Left colon (tissue), 2 donors: ENCODE results near the gene BABAM2. TPM values are rescaled to one million over a fixed set of nuclear protein-coding genes. Genes with fewer than 3 reads are reported as not detected.

ENCODE experiments used
- ATAC-seq: fragments of 200-7000 bp; cut with Tn5 transposase; one replicate; pipeline ENCODE4 v1.9.1; 2020; ENCODE audit warnings: mild to moderate bottlenecking, moderate library complexity
- DNase-seq, 2 donors: peaks; one replicate each; pipeline ENCODE4 v3.0.0-alpha.2; 2020
- intact Hi-C, 2 donors: fragments of 100-400 bp; cut with DNase I in 1 of 2; cut with micrococcal nuclease in 1 of 2; formaldehyde crosslinking; loops; one replicate each; pipeline versions ENCODE4 v1.11.2 to v1.14.0; 2022; cut with DNase I, micrococcal nuclease
- total RNA-seq, 2 donors: library from RNA; stranded (reverse); fragmentation: NEBNext Ultra II Directional; extraction: Animal tissue kit (Norgen Biotek cat#: 25700); gene quantifications; one replicate each; pipeline ENCODE4 v1.2.1, GENCODE V29; 2021
- donor health status: DM: no; HTN: no; CAD: no.
- donor health status: DM: yes; HTN: yes; CAD: no.

BABAM2 gene
- total RNA-seq, 2 donors from 2014 or later: 35.3 to 39.3 TPM

- intact Hi-C loops: no loop called here
- DNase-seq (peak; percentile 41 to 58), ATAC-seq (peak; percentile 88)
Measured at GRCh38 chr2:27929916-27930486, 39.5 kb downstream of the BABAM2 start.

GRCh38 chr2:27931361-27931950 is 40.9 kb downstream of the BABAM2 start:
- DNase-seq (no peak), ATAC-seq (peak; percentile 57)
- intact Hi-C loops: no loop called here

- no peak for DNase-seq
- intact Hi-C loops: no loop called here
- ATAC-seq: no peak
Measured at GRCh38 chr2:27932396-27932795, 41.9 kb downstream of the BABAM2 start.

- ATAC-seq: no peak
- intact Hi-C loops: no loop called here
- no peak for DNase-seq
Measured at GRCh38 chr2:27935026-27935425, 44.5 kb downstream of the BABAM2 start.

- DNase-seq (no peak), ATAC-seq (no peak)
- intact Hi-C loops: no loop called here
Measured at GRCh38 chr2:27940090-27940671, 49.7 kb downstream of the BABAM2 start.

GRCh38 chr2:27940982-27941381 is 50.5 kb downstream of the BABAM2 start:
- ATAC-seq: no peak
- intact Hi-C loops: no loop called here
- no peak for DNase-seq

GRCh38 chr2:27942612-27943547 is 52.4 kb downstream of the BABAM2 start:
- ATAC-seq (peak; percentile 27), DNase-seq (no peak)
- intact Hi-C loops: no loop called here

GRCh38 chr2:27946530-27947060 is 56.1 kb downstream of the BABAM2 start:
- no peak for DNase-seq
- intact Hi-C loops: no loop called here
- ATAC-seq: no peak

GRCh38 chr2:27952070-27952469 is 61.5 kb downstream of the BABAM2 start:
- no peak for ATAC-seq
- intact Hi-C loops: no loop called here
- DNase-seq: no peak

GRCh38 chr2:27953077-27953476 is 62.5 kb downstream of the BABAM2 start:
- DNase-seq (no peak), ATAC-seq (no peak)
- intact Hi-C loops: no loop called here

- ATAC-seq (peak; percentile 66), DNase-seq (no peak)
- intact Hi-C loops: no loop called here
Measured at GRCh38 chr2:27954221-27954673, 63.7 kb downstream of the BABAM2 start.

GRCh38 chr2:27954771-27955383 is 64.3 kb downstream of the BABAM2 start:
- intact Hi-C loops: no loop called here
- DNase-seq: peak in 1 of 2 donors; percentile 36
- ATAC-seq: no peak

- no peak for DNase-seq
- ATAC-seq: no peak
- intact Hi-C loops: no loop called here
Measured at GRCh38 chr2:27955384-27956161, 65.0 kb downstream of the BABAM2 start.

- intact Hi-C loops: no loop called here
- ATAC-seq: no peak
- DNase-seq: no peak
Measured at GRCh38 chr2:27956888-27957287, 66.4 kb downstream of the BABAM2 start.

GRCh38 chr2:27958711-27959378 is 68.3 kb downstream of the BABAM2 start:
- no peak for DNase-seq
- intact Hi-C loops: no loop called here
- ATAC-seq: no peak

- peak in 1 of 2 donors; percentile 16 for DNase-seq
Measured at GRCh38 chr2:27959496-27959895, 69.0 kb downstream of the BABAM2 start.

GRCh38 chr2:27960237-27960912 is 69.8 kb downstream of the BABAM2 start:
- no peak for DNase-seq
- ATAC-seq: no peak
- intact Hi-C loops: no loop called here

More at GRCh38 chr2:27959496-27959895, 69.0 kb downstream of the BABAM2 start:
- ATAC-seq: peak; percentile 37
- intact Hi-C loops: no loop called here
